ENCODE results near the gene FBXL19. TPM values are rescaled to one million over a fixed set of nuclear protein-coding genes. Genes with fewer than 3 reads are reported as not detected.

Gene FBXL19
- total RNA-seq, 1 donor, result 9.8 TPM

DNA sequence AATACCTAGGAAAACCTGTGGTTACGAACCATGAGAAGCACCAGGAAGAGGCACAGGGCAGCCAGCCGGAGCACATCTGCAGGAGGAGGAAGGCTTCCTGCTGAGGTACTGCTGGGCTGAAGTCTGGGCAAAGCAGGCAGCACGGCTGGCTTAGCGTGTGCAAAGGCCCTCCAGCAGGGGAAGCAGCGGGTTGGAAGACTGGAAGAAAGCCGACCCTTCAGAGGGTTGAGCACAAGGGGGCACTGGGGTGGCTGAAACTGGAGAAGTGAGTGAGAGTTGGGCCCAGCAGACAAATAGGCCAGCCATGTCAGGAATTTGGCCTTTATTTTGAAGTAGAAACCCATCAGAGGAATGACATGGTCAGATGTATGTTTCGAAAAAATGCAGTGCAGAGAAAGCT is 49.5 kb downstream of the FBXL19 start:
- DNase-seq (ENCODE audit: low read depth), result no peak
- no peak overlapping the region for H3K4me3 ChIP-seq (ENCODE audit: low read depth, low read length)
- TF ChIP-seq CTCF (IDR thresholded peaks at IDR 0.05; ENCODE audit: insufficient read depth, low read length), result no peak

DNA sequence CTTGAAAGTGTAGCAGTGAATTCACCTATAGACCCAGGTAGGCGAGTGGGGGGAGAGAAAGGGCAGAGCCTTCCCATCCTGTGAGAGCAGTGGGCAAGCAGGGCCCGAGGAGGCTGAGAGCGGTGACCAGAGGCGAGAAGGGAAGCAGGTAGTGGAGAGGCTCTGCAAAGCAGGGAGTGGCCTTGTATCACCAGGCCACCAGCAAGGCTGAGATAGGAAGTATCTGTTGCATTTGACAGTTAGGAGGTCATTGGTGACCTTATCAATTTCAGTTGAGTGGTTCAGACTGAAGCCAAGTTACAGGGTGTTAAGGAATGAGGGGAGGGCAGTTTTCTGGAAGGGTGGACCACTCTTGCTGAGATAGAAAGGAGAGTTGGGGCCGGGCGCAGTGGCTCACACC is 51.0 kb downstream of the FBXL19 start:
- DNase-seq (ENCODE audit: low read depth), result no peak
- no peak for TF ChIP-seq CTCF (IDR thresholded peaks at IDR 0.05; ENCODE audit: insufficient read depth, low read length)
- H3K4me3 ChIP-seq (ENCODE audit: low read depth, low read length), result no peak overlapping the region

DNA sequence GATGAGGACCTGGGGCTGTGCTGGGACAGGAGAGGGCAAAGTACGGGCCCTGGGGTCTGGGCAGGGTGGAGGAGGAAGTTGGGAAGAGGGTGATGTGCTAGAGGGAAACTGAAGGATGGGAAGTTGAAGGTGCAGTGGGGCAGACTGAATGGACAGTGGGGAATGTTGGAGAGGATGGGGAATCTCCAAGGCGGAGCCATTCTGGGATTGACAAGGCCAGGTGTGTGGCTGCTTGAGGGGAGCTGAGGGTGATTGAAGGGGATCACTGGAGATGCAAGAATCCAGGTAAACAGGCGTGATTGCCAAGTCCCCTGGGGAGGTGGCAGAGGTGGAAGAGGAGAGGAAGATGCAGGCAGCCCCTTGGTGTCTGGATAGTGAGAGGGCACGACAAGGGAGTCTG is 53.1 kb downstream of the FBXL19 start:
- no peak for DNase-seq (ENCODE audit: low read depth)
- TF ChIP-seq CTCF (IDR thresholded peaks at IDR 0.05; ENCODE audit: insufficient read depth, low read length), result no peak
- H3K4me3 ChIP-seq (ENCODE audit: low read depth, low read length), result no peak overlapping the region

GRCh38 chr16:30977502-30977901 is 54.1 kb downstream of the FBXL19 start:
- no peak for DNase-seq (ENCODE audit: low read depth)
- no peak overlapping the region for H3K4me3 ChIP-seq (ENCODE audit: low read depth, low read length)
- peak; percentile 38 for TF ChIP-seq CTCF (IDR thresholded peaks at IDR 0.05; ENCODE audit: insufficient read depth, low read length)

DNA sequence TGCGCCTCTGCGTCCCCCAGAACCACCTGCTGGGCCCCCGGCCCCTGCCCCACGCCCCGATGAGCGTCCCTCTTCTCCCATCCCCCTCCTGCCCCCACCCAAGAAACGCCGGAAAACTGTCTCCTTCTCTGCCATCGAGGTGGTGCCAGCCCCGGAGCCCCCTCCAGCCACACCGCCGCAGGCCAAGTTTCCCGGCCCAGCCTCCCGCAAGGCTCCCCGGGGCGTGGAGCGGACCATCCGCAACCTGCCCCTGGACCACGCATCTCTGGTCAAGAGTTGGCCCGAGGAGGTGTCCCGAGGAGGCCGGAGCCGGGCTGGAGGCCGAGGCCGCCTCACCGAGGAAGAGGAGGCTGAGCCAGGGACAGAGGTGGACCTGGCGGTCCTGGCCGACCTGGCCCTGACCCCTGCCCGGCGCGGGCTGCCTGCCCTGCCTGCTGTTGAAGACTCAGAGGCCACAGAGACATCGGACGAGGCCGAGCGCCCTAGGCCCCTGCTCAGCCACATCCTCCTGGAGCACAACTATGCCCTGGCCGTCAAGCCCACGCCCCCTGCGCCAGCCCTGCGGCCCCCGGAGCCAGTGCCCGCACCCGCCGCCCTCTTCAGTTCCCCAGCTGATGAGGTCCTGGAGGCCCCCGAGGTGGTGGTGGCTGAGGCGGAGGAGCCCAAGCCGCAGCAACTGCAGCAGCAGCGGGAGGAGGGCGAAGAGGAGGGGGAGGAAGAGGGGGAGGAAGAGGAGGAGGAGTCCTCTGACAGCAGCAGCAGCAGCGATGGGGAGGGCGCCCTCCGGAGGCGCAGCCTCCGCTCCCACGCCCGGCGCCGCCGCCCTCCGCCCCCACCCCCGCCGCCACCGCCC is 56.0 kb downstream of the FBXL19 start:
- no peak for DNase-seq (ENCODE audit: low read depth)
- no peak overlapping the region for H3K4me3 ChIP-seq (ENCODE audit: low read depth, low read length)
- TF ChIP-seq CTCF (IDR thresholded peaks at IDR 0.05; ENCODE audit: insufficient read depth, low read length), result no peak

- no peak for DNase-seq (ENCODE audit: low read depth)
- TF ChIP-seq CTCF (IDR thresholded peaks at IDR 0.05; ENCODE audit: insufficient read depth, low read length), result no peak
- no peak overlapping the region for H3K4me3 ChIP-seq (ENCODE audit: low read depth, low read length)
Measured at GRCh38 chr16:30980023-30980371, 56.6 kb downstream of the FBXL19 start.

- TF ChIP-seq CTCF (IDR thresholded peaks at IDR 0.05; ENCODE audit: insufficient read depth, low read length), result no peak
- H3K4me3 ChIP-seq (ENCODE audit: low read depth, low read length), result no peak overlapping the region
- DNase-seq (ENCODE audit: low read depth), result no peak
Measured at GRCh38 chr16:30980434-30980833, 57.1 kb downstream of the FBXL19 start.
